HepG2 (cell line): Measurements from ENCODE around the gene RRP12. TPM values are rescaled to one million over a fixed set of nuclear protein-coding genes. Genes with fewer than 3 reads are reported as not detected.

Experiments used
- AKNA ChIP-seq: sonication (generic); formaldehyde crosslinking; IDR thresholded peaks from 2 replicates; pipeline ENCODE4 v1.4.0; 2020; ENCODE audit warnings: missing genetic modification reagents, borderline replicate concordance
- ARNTL ChIP-seq: sonication (generic); formaldehyde crosslinking; IDR thresholded peaks from 2 replicates; pipeline ENCODE4 v1.4.0; 2020; ENCODE audit warnings: mild to moderate bottlenecking, missing genetic modification reagents
- CREM ChIP-seq, 2 experiments: sonication (generic) in 1 of 2; formaldehyde crosslinking in 1 of 2; IDR thresholded peaks; 2 replicates each; pipeline versions ENCODE4 v1.4.0 to v1.6.1; 2016 to 2020; ENCODE audit warnings: antibody characterized with exemption in 1 of 2, mild to moderate bottlenecking in 1 of 2, missing genetic modification reagents in 1 of 2
- NONO ChIP-seq, 2 experiments: fragments of 450-650 bp in 1 of 2; sonication (generic) in 1 of 2; formaldehyde crosslinking in 1 of 2; IDR thresholded peaks in 1 of 2; conservative IDR thresholded peaks in 1 of 2; 2 replicates each; pipeline versions ENCODE4 v1.6.1 to v1.8.0; 2017 to 2022; ENCODE audit warnings: mild to moderate bottlenecking in 1 of 2, missing genetic modification reagents in 1 of 2, moderate library complexity in 1 of 2
- PLSCR1 ChIP-seq: sonication (generic); formaldehyde crosslinking; IDR thresholded peaks from 2 replicates; pipeline ENCODE4 v1.5.0; 2020; ENCODE audit warnings: missing genetic modification reagents, mild to moderate bottlenecking, borderline replicate concordance
- PREB ChIP-seq: sonication (generic); formaldehyde crosslinking; IDR thresholded peaks from 2 replicates; pipeline ENCODE4 v1.4.0; 2020; ENCODE audit warnings: missing genetic modification reagents
- SMARCE1 ChIP-seq: fragments of 450-650 bp; IDR thresholded peaks from 2 replicates; pipeline ENCODE4 v1.6.1; 2017; ENCODE audit warnings: borderline replicate concordance
- SYNCRIP ChIP-seq: fragments of 200-400 bp; formaldehyde crosslinking; IDR thresholded peaks from 2 replicates; pipeline ENCODE4 v1.6.1; 2018; ENCODE audit warnings: mild to moderate bottlenecking, low read depth, low read length; ENCODE audit not compliant: insufficient read depth
- TERF1 ChIP-seq: sonication (generic); formaldehyde crosslinking; IDR thresholded peaks from 2 replicates; pipeline ENCODE4 v1.8.0; 2022; ENCODE audit warnings: mild to moderate bottlenecking, missing genetic modification reagents, moderate library complexity
- ZNF547 ChIP-seq: sonication (generic); formaldehyde crosslinking; IDR thresholded peaks from 2 replicates; pipeline ENCODE4 v1.5.1; 2020; ENCODE audit warnings: mild to moderate bottlenecking, missing genetic modification reagents
- ZNF687 ChIP-seq: sonication (generic); formaldehyde crosslinking; IDR thresholded peaks from 2 replicates; pipeline ENCODE4 v1.5.1; 2020; ENCODE audit warnings: mild to moderate bottlenecking, missing genetic modification reagents, moderate library complexity
- ZSCAN31 ChIP-seq: sonication (generic); formaldehyde crosslinking; IDR thresholded peaks from 2 replicates; pipeline ENCODE4 v1.5.0; 2020; ENCODE audit warnings: low read depth, mild to moderate bottlenecking, missing genetic modification reagents
- polyA plus RNA-seq, 8 experiments: library from polyadenylated mRNA; depleted of rRNA in 3 of 8; stranded (reverse) in 7 of 8; unstranded in 1 of 8; fragments of >200 nt; fragmentation: Illumina TruSeq in 4 of 8; extraction: Trizol in 4 of 8; gene quantifications; 2 replicates each; pipeline versions ENCODE4 v1.2.1 to v1.2.3, GENCODE V29; 2011 to 2016; ENCODE audit warnings: low read depth in 4 of 8, missing spikeins in 1 of 8, mixed read lengths in 1 of 8; ENCODE audit not compliant: insufficient read depth in 1 of 8
- total RNA-seq, 5 experiments: library from RNA; depleted of rRNA; stranded (reverse); fragments of >200 nt; fragmentation: Illumina TruSeq; extraction: Trizol; gene quantifications; 2 replicates each; pipeline ENCODE4 v1.2.3, GENCODE V29; 2016; ENCODE audit warnings: low read depth in 1 of 5

RRP12 gene
- total and polyA plus RNA-seq, 2 of the 13 experiments (the other 11 are each of a cell fraction or from before 2014, with no cell fraction given), result 13.2 to 39.4 TPM

GRCh38 chr10:97425964-97426775, 25.0 kb upstream of the RRP12 start, which contains the start of gene PGAM1 (continued):
- TF ChIP-seq ZNF547 (peak; percentile 70; the same call in 1 of the 2 replicates), ARNTL (CRISPR knock-in tag) (no peak), TERF1 (CRISPR knock-in tag) (no peak), AKNA (CRISPR knock-in tag) (no peak), SYNCRIP (no peak), SMARCE1 (no peak), ZNF687 (peak; percentile 90), CREM (IDR thresholded peaks at IDR 0.05) (no peak), CREM (CRISPR knock-in tag; IDR thresholded peaks at IDR 0.05) (no peak), NONO (IDR thresholded peaks at IDR 0.05) (no peak), NONO (CRISPR knock-in tag; conservative IDR thresholded peaks at IDR 0.05) (peak; percentile 43), PLSCR1 (CRISPR knock-in tag) (no peak), PREB (CRISPR knock-in tag) (no peak), ZSCAN31 (CRISPR knock-in tag) (no peak)
